SH-SY5Y (cell line): ENCODE data around the gene ZNF710.

ENCODE experiments used
- GATA2 ChIP-seq: IDR thresholded peaks from 2 replicates; pipeline ENCODE4 v1.6.1; 2011; ENCODE audit warnings: mild to moderate bottlenecking, low read depth, low read length
- GATA3 ChIP-seq: IDR thresholded peaks from 2 replicates; pipeline ENCODE4 v1.6.1; 2011; ENCODE audit warnings: low read depth, mild to moderate bottlenecking, low read length, moderate library complexity

GRCh38 chr15:90018216-90018831 lies 17.2 kb downstream of the ZNF710 start:
- TF ChIP-seq GATA2 (no peak), GATA3 (no peak)
